Measurements from ENCODE around the gene PPP1R12A. TPM values are rescaled to one million over a fixed set of nuclear protein-coding genes. Genes with fewer than 3 reads are reported as not detected.

PPP1R12A gene
- total and polyA plus RNA-seq, 11 donors, result 16.8 to 77.8 (median 50.2) TPM

GRCh38 chr12:79933532-79934264, 1.2 kb downstream of the PPP1R12A start:
- Histone ChIP-seq H3K4me1 (peaks cover 0 to 56% (median 38%) of the 10 kb centered on the region in 12 donors), H3K9me3 (no peaks in the 10 kb centered on the region), H3K4me3 (peak overlapping the region; percentile 65 to 98 (median 90)), H3K36me3 (no peaks in the 10 kb centered on the region), H3K27me3 (no peaks in the 10 kb centered on the region), H3K27ac (peak overlapping the region; percentile 95 to 99 (median 97))
- intact Hi-C loops (cut with DNase I), result loop anchor here in 8 of 10 donors (2.0 to 10.0 kb wide), 13 partner anchors 46 to 379 kb away; partner anchors contain the start of gene PAWR (in 1 of the 8)
- WGBS, 4 donors, result 0 to 1% (median 1%) methylated on average over 15 of the region's 15 CpGs
- TF ChIP-seq POLR2A (IDR thresholded peaks at IDR 0.05) (no peak), CTCF (IDR thresholded peaks at IDR 0.05) (no peak)
- ATAC-seq (no peak), DNase-seq (no peak)

- Histone ChIP-seq H3K4me3 (peak overlapping the region; percentile 6 to 98 (median 90)), H3K36me3 (no peaks in the 10 kb centered on the region), H3K9me3 (no peaks in the 10 kb centered on the region), H3K27me3 (no peaks in the 10 kb centered on the region), H3K27ac (peak overlapping the region in 11 of 12 donors; percentile 18 to 99 (median 97)), H3K4me1 (peaks cover 0 to 63% (median 44%) of the 10 kb centered on the region in 12 donors)
- DNase-seq (no peak), ATAC-seq (no peak)
- TF ChIP-seq CTCF (IDR thresholded peaks at IDR 0.05) (no peak), POLR2A (IDR thresholded peaks at IDR 0.05) (no peak)
- intact Hi-C loops (cut with DNase I), result loop anchor here in 7 of 10 donors (5.0 to 10.0 kb wide), 11 partner anchors 46 to 378 kb away; partner anchors contain the start of gene PAWR (in 1 of the 7)
- WGBS, 4 donors, result 42 to 58% (median 49%) methylated on average over 2 of the region's 2 CpGs
Observed at GRCh38 chr12:79933043-79933442, 1.9 kb downstream of the PPP1R12A start.

GRCh38 chr12:79932357-79932756, 2.5 kb downstream of the PPP1R12A start:
- ATAC-seq (no peak), DNase-seq (no peak)
- H3K4me3 ChIP-seq, result peak overlapping the region in 11 of 12 donors; percentile 65 to 98 (median 92)
- peaks cover 0 to 68% (median 51%) of the 10 kb centered on the region in 12 donors for H3K4me1 ChIP-seq
- no peaks in the 10 kb centered on the region for H3K36me3 ChIP-seq
- H3K27me3 ChIP-seq, result no peaks in the 10 kb centered on the region
- WGBS, 4 donors, result 16 to 26% (median 24%) methylated on average over 5 of the region's 5 CpGs
- H3K9me3 ChIP-seq, result no peaks in the 10 kb centered on the region
- intact Hi-C loops (cut with DNase I), result loop anchor here in 7 of 10 donors (5.0 to 10.0 kb wide), 11 partner anchors 45 to 378 kb away; partner anchors contain the start of gene PAWR (in 1 of the 7)
- no peak for TF ChIP-seq POLR2A (IDR thresholded peaks at IDR 0.05)
- TF ChIP-seq CTCF (IDR thresholded peaks at IDR 0.05), result no peak
- peak overlapping the region in 11 of 12 donors; percentile 1 to 99 (median 96) for H3K27ac ChIP-seq

- H3K4me1 ChIP-seq, result peaks cover 0 to 80% (median 55%) of the 10 kb centered on the region in 12 donors
- intact Hi-C loops (cut with DNase I), result loop anchor here in 1 of 10 donors (5.0 kb wide), 1 partner anchor 237 kb away; the partner anchor contains the start of gene PAWR
- no peak for TF ChIP-seq POLR2A (IDR thresholded peaks at IDR 0.05)
- no peak for TF ChIP-seq CTCF (IDR thresholded peaks at IDR 0.05)
- H3K27me3 ChIP-seq, result no peaks in the 10 kb centered on the region
- WGBS, 4 donors, result 90 to 94% (median 93%) methylated on average over 10 of the region's 10 CpGs
- DNase-seq (no peak), ATAC-seq (no peak)
- no peak overlapping the region for H3K4me3 ChIP-seq
- H3K36me3 ChIP-seq, result no peaks in the 10 kb centered on the region
- H3K9me3 ChIP-seq, result no peaks in the 10 kb centered on the region
- no peak overlapping the region for H3K27ac ChIP-seq
Observed at GRCh38 chr12:79929065-79929464, 5.8 kb downstream of the PPP1R12A start.
